Measurements from ENCODE around the gene CACNA2D4.

Gene CACNA2D4

GRCh38 chr12:1768615-1769014 lies 149.8 kb downstream of the CACNA2D4 start:
- DNase-seq = no peak

- no peak for DNase-seq
Observed at GRCh38 chr12:1767407-1768090, 150.9 kb downstream of the CACNA2D4 start.

- no peak for DNase-seq
Observed at GRCh38 chr12:1766110-1766509, 152.3 kb downstream of the CACNA2D4 start.

- no peak for DNase-seq
Observed at GRCh38 chr12:1763153-1763552, 155.3 kb downstream of the CACNA2D4 start.

- no peak for DNase-seq
Observed at GRCh38 chr12:1761857-1762256, 156.6 kb downstream of the CACNA2D4 start.

GRCh38 chr12:1760566-1761382 lies 157.7 kb downstream of the CACNA2D4 start:
- DNase-seq = no peak

GRCh38 chr12:1758887-1759286 lies 159.6 kb downstream of the CACNA2D4 start:
- no peak for DNase-seq

GRCh38 chr12:1758376-1758775 lies 160.1 kb downstream of the CACNA2D4 start:
- DNase-seq = no peak

GRCh38 chr12:1750300-1750699 lies 168.2 kb downstream of the CACNA2D4 start:
- DNase-seq = no peak

GRCh38 chr12:1749019-1749418 lies 169.4 kb downstream of the CACNA2D4 start:
- DNase-seq = no peak

GRCh38 chr12:1747609-1748008 lies 170.8 kb downstream of the CACNA2D4 start:
- DNase-seq = peak; percentile 19

GRCh38 chr12:1744932-1745331 lies 173.5 kb downstream of the CACNA2D4 start:
- DNase-seq = no peak

All from hematopoietic multipotent progenitor cell treated with erythropoietin and hydrocortisone succinate and interleukin-3 and kit ligand, for 6 days (in vitro differentiated cells).